Measurements from ENCODE around the gene ADCYAP1R1.

Gene ADCYAP1R1

DNA sequence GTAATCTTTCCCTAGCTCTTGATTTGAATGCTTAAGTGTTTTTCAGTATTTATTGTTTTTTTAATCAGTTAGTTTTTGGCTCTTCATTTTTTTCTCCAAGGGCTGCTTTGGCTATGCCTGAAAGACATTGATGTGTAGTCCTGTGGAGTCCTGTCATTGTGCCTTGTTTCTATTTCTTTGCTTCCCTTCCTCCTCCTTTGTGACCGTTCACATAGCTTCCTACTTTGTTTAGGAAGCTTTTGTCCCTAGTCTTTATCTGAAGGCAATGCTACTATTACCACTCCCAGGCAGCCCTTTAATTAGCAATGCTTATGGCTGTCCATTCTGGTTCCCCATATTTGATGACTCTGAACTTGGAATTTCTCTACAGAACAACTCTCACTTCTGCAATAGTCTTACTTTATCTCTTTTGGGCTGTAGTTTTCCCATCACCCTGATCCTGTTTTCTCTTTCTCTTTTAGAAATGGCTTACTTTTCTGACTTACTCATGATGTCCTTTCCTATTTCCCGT lies 39.9 kb downstream of the ADCYAP1R1 start:
- no peak for DNase-seq

DNA sequence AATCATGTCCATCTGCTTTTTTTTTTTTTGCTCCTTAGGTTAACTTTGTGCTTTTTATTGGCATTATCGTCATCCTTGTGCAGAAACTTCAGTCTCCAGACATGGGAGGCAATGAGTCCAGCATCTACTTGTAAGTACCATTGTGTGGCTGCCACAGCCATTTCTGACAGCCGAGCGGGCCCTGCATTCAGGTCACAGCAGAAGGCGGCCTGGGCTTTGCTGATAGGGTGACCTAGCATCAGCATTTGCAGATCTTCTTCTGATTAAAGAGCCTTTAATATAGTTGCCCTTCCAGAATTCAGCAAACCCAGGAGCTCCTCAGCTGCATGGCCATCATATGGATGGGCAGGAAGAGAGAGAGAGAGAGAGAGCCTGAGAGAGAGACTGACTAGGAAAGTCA lies 40.5 kb downstream of the ADCYAP1R1 start:
- no peak for DNase-seq

DNA sequence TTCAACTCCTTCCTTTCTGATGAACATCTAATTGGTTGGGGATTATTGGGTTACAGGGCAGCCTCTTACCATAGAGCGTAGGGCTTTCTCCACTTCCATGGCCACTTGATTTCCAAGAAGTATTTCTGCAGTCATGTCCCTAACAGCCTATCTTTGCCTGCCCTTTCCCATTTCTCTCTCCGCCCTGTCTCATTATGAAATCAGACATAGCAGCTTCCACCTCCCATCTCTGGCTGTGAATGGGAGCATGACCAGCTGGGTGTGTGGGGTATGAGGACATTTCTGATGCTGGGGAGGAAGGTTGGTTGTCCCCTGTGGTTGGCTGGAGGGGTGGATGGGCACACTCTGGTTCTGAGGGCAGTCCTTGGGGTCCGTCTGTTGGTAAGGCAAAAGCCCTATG lies 41.2 kb downstream of the ADCYAP1R1 start:
- DNase-seq = no peak

DNA sequence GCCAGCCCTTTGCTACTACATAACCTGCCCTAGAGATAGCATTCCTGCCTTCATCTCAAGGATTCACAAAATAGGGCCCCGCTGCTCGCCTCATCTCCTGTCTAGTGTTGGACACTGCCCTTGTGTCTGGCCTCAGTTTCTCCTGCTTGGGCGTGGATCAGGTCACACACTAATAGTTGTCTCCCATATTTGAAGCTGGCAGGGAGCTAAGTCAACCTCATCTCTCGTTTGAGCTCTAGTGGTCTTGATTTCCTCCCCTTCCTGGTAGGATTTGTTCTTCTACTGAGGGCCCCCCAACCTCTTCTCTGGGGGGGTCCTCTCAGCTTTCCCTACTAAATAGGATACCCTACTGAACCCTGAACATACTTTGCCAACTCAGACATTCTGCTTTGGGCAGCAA lies 42.2 kb downstream of the ADCYAP1R1 start:
- no peak for DNase-seq

DNA sequence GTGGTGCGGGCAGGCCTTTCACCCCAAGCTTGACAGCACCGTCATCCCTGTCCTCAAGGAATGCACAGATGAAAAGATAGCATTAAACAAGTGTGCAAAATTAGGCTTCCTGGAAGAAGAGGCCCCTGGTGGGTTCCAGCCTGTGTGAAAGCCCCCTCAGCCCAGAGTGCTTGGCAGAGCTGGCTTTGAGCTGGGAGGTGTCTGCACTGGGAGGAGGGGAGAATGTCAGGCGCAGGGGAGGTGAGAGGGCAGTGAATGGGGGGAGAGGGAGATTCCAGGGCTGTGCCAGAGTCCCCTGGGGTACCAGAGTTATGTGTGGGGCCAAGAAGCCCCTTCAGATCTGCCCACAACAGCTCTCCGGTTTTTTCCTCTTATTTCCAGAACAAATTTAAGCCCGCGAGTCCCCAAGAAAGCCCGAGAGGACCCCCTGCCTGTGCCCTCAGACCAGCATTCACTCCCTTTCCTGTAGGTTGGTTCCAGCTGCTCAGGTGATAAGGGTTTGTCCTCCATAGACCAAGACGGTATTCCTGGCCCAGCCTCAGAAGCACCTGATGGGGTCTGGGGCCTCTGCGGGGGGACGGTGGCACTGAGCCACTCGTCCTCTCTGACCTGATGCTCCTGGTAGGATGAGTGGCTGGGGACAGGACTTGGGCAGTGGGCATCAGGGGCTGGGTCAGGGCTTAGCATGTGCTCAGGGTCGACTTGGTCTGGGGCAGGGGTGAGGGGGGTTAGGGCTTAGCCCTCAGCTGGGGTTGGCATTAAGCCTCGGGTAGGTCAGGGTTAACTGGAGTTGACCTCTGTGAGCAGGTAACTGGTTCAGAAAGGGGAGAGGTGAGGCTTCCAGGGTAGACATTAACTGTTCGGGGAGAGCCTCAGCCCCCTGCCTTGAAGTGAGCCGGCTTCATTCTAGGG lies 43.4 kb downstream of the ADCYAP1R1 start:
- DNase-seq = no peak

DNA sequence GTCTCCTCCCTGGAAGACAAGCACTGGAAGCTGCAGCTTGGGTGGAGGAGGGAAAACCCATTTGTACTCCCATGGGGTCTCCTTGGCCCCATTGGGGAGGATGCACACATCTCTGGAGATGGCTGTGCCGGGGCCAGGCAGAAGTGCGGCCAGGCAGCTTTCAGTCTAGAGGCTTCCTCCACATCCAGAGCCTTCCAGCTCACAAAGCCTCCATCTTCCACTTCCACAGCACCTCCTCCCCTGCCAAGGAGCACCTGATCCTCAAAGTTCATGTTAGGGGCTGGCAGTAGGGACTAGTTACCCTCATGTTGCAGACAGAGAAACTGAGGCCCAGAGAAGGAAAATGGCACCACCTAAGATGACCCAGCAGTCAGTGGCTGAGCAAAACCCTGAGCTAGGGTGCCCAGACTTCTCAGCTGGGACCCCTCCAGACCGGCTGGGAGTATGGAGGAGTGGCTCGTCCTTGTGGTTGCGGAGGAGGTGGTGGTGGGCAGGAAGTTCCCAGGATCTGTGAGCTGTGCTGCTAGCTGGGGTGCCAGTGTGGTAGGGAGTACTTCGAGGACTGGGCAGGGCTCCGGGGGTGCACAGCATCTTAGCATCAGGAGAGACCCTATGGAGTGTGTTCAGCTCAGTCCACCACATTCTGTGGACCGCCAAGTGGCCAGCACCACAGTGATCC lies 44.2 kb downstream of the ADCYAP1R1 start:
- DNase-seq = no peak

DNA sequence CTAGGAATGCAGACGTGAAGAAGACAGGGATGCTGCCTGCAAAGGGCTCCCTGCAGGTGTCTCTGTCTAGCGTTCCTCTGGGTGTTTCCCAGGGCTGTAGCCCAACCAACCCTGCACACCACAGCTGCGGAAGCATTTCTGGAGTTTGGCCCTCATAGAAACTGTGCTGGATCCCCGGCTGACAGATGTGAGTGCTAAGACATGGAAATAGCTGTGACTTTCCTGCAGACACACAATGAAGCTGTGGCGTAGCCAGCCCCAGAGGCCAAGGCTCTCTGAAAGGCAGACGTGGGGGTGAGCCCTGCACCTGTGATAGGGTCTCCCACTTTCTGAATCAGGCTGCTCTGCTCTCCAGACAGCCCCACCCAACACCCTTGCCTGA lies 44.8 kb downstream of the ADCYAP1R1 start:
- DNase-seq = no peak

DNA sequence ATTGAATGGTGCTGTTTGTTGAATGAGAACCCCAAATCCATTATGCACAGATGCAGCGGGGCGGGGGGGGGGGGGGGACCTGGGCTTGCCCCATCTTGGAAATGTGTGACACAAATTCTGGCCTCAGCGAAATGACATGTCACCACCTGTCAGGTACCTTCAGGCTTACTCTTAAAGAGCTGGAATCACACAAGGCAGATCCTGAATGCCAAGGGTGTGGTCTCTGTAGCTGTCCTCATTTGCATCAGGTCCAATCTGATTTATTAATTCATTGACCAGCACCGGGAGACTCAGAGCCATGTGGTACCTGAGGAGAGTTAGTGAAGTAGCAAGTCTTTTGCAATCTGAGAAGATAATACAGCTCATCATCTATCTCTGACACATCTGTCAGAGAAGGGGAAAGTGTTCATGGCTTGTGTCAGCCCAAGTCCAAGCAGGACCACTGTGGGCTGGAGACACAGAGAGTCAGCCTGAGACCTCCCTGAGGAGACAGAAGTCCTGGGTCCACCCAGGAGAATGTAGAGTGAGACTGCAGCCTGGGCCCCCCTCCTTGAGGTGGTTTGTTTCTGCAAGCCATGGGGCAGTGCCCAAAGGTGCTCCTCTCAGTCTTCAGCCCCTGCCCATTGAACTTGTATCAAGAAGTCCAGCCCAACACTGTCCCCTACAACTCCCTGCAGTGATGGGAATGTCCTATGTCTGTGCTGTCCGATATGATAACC lies 46.7 kb downstream of the ADCYAP1R1 start:
- DNase-seq = no peak

DNA sequence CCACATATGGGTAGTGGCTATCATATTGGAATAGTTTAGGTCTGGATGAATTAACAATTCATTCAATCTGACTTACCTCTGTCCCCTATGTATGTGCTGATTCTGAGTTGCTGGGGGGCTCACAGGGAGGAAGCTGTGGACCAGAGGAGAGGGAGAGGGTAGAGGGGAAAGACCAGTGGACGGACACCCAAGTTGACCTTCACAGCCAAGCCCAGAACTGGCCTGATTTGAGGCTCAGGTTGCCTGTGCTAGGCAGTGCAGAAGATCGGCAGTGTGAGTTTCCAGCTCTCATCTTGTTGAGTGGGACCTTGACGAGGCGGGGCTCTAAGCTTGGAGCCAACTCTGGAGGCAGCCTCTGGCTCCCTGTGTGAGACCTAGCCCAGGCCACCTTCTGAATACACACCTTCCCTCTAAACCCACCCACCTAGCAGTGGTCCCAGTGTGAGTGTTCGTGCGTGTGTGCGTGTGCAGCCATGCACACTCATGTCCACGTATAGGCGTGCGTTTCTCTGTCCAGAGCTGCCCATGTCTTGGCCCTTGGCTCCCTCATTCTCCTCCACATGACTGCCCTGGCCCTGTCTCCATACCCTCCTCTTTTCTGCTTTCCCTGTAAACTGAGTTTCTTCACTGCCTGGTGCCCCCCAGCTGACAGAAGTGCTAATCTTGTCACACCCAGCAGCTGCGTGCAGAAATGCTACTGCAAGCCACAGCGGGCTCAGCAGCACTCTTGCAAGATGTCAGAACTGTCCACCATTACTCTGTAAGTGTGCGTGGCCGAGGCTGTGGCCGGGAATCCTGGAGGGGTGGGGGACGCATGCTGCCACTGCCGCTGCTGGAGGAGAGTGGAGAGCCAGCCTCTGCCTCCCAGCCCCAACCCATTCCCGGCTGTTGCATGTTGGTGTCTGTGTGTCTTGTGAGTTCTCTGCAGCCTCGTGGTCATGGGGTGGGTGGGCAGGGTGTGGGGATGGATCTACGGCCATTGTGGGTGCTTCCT lies 47.6 kb downstream of the ADCYAP1R1 start:
- DNase-seq = no peak

DNA sequence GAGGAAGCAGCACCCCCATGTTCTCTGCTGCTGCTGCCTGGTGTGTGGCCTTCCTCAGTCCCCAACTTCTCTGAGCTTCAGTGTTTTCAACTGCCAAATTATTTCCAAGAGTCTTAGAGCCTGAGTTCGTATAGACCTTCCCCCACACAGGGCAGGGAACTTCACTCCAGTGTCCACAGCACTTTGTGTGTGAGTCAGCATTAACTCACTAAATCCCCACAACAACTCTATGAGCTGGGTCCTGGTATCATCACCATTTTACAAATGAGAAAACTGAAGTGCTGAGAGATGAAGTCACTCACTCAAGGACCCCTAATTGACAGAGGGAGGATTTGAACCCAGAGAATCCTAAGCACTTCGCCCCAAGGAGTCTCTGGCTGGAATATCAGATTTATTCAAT lies 48.3 kb downstream of the ADCYAP1R1 start:
- no peak for DNase-seq

DNA sequence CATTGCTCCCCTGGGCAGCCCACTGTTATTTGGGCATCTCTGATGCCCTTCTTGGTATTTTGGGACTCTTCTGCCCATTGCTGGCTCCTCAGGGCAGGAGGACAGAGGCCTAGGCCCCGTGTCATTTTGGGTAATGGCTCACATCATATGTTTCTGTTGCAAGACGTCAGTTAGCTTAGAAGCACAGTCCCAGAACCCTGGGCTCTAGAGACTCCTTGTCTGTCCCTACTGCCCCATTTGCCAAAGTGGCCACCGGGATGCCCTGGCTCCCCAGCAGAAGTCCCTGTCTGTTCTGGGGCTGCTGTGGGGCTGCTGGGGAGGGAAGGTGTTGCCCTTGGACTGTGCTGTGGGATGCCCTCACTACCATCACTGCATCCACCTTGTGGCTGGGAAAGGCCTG lies 48.8 kb downstream of the ADCYAP1R1 start:
- DNase-seq = no peak

DNA sequence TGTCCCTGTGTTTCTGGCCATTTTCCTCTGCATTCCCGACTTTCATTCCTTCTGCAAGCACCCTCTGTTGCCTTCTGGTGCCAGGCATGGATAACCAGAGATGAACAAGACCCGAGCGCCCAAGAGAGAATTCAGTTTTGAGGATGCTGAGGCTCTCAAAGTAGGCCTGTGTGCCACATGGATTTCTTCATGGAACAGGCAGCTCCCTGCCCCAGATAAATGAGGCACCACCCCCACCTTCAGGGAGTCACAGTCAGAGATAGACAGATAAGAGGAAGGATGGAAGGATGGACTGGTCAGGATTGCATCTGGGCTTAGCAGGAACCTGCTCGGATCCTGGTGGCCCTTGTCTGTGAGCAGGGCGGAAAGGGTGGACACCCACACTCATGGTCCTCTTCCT lies 49.4 kb downstream of the ADCYAP1R1 start:
- DNase-seq = no peak

DNA sequence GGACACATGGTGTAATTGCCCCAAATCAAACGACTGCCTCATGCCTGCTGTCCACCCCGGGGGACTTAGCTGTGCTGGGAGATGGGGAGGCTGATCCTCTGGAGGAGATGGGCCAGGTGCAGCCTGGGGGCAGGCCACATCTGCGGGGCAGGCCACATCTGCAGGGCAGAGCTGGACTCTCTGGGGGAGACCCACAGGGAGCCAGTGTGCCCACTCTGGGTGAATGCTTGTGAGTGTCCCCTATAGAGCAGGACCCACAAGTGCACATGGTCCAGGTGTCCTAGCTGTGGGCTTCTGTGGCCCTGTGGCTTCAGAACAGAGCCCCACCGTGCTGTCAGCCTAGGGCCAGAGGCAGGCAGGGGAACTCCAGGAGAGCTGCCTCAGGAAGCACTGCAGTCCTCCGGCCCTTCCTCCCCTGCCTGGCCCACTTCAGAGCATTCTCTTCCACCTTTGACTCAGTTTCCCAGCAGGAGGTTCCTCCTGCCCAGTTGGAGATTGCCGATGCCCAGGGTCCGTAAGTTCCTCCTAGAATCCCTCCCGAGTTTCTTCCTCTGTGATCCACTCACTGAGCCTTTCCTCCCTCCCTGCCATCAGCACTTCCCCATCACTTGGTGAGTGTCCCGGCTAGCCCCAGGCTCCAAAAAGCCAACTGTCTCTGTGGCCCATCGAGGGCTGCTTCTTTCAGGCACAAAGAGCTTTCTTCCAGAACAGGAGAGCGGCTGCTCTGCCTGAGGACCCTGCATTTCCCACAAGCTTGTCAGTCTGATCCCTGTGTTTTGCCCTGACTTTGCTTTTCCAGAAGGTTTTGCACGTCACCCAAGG lies 50.3 kb downstream of the ADCYAP1R1 start:
- no peak for DNase-seq

DNA sequence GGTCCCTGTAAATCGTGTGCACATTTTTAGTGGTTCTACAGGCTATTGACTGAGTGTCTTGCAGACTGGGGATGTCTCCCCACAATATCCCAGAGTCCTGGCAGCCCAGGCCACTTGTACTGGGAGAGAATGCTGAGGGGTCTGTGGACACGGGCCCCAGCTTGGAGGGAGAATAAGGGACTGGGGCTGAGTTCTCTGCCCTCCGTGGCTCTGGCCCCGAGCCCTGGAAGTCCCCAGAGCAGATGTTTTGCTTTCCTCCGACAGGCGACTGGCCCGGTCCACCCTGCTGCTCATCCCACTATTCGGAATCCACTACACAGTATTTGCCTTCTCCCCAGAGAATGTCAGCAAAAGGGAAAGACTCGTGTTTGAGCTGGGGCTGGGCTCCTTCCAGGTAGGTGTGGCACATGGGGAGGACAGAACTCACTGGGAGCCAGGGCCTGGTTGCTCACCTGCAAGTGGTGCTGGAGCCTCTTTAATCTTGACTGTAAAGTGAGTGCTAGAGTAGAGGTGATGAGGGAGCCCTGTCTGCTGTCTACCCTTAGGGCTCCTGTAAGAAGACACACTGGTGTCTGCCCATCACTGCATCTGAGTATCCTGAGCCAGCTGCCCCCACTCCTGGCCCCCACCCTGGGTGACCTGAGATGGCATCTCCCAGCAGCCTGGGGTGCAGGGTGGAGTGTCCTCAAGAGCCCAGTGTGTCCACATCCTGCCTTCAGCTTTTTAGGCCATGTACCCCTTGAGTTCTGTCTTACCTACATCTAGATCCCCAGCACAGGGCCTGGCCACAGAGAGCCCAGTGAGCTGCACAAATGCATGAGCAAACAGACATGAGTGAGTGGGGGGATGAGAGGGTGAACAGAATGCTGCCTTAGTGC lies 51.1 kb downstream of the ADCYAP1R1 start:
- no peak for DNase-seq

DNA sequence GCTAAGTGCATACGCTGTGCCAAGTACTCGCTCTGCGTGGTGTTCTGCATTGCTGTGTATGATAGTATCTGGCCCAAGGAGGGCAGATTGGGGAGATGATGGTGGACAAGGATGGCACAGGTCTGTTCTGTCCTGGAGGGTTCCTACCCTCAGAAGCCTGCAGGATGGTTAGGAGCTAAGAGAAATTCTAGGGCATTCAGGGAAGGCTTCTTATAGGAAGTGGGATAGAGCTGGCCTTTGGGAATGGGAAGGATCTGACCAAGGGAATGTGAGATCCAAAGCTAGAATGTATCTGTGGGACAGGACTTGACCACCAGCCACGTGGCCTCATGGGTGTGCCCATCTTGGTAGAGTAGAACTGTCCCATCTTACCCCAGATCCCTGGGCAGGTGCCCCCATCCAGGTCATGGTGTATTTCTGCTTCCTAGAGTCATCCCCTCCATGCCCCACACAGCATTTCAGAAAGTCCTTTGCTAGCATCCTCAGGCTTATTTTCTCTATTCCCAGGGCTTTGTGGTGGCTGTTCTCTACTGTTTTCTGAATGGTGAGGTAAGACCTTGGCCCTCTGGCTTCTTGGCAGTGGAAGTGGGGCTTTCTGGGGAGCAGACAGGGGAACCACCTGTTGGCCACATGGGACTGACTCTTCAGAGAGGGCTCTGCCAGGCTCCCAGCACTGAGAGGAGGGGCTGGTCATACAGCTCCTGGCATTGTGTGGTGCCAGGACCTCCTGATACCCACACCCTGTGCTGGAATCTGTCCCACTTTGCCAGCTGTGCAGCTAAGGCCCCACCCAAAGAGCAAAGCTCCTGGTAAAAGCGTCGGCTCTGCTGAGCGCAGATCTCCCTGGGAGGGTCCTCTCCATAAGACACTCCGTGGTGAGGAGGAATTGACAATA lies 52.5 kb downstream of the ADCYAP1R1 start:
- DNase-seq = no peak

DNA sequence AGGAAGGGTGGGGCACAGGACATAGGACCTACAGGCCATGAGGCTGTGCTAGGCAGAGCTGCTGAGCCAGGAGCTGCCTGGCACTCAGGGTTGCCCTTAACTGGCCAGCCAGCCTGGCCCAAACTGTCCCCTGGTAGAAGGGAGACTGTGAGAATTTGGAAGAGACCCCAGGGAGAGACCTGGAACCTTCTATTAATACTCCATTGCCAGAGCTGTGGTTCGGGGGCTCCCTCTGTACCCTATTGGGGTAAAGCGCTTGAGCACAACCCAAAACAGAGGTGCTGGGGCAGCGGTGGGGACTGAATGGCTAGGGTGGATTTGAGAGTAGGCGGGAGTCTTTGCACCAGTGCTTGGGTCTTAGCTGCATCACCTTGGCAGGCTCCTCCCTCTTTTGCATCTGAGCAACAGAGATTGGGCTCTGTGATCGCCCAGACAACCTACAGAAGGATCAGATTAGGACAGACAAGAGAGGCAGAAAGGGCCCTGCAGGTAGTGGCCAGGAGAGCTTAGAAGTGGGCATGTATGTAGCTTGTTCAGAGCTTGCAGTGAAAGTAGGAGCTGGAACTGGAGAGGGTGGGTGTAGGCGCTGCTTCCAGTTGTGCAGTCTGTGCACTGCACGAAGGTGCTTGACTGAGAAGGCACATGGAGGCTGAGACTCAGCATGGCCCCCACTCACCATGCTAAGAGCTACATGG lies 53.3 kb downstream of the ADCYAP1R1 start:
- DNase-seq = no peak

DNA sequence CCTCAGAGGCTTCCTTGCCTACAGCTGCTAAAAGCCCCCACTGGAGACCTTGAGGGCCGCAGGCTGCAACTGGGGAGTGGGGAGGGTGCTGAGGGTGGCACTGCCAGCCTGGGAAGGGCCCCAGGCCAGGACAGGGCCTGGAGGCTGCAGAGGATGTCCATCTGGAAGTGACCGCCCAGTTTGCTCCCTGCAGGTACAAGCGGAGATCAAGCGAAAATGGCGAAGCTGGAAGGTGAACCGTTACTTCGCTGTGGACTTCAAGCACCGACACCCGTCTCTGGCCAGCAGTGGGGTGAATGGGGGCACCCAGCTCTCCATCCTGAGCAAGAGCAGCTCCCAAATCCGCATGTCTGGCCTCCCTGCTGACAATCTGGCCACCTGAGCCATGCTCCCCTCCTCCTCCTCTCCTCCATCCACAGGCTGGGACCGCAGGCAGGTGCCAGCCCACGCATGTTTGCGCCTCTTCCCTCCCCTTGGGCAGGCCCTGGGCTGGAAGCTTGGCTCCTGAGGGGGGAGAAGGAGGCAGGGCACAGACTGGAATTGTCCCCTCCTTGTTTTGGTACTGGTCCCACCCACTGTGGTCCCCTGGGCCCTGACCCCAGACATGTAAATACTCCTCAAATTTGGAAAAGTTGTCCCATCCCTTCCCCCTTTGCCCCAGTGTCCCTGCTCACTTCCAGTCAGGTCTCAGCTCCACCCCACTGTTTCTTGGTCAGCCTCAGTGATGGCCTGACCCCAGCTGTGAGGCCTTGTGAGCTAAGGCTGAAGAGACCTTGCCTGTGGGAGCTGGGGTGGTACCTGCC lies 54.4 kb downstream of the ADCYAP1R1 start:
- no peak for DNase-seq
